Skin epidermis (tissue), 12 donors: ENCODE measurements around the gene ZFYVE27.
"Not testable (repeated sequence)": the region's sequence is repeated elsewhere in the genome, so short reads cannot be mapped to it uniquely, and the experiment has no call there.

Experiments
- H3K27ac ChIP-seq, 21 experiments: fragments of 200-600 bp; sonication (generic) in 11 of 21; one replicate each; pipeline ENCODE4 v1.5.0; 2020; ENCODE audit warnings: mild to moderate bottlenecking in 3 of 21, inconsistent platforms in 2 of 21, moderate library complexity in 2 of 21
- H3K4me3 ChIP-seq, 7 experiments: fragments of 200-600 bp; sonication (generic) in 2 of 7; one replicate each; pipeline ENCODE4 v1.5.0; 2020; ENCODE audit warnings: inconsistent platforms in 2 of 7, mild to moderate bottlenecking in 2 of 7, moderate library complexity in 1 of 7

Gene ZFYVE27, protein sequence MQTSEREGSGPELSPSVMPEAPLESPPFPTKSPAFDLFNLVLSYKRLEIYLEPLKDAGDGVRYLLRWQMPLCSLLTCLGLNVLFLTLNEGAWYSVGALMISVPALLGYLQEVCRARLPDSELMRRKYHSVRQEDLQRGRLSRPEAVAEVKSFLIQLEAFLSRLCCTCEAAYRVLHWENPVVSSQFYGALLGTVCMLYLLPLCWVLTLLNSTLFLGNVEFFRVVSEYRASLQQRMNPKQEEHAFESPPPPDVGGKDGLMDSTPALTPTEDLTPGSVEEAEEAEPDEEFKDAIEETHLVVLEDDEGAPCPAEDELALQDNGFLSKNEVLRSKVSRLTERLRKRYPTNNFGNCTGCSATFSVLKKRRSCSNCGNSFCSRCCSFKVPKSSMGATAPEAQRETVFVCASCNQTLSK

DNA sequence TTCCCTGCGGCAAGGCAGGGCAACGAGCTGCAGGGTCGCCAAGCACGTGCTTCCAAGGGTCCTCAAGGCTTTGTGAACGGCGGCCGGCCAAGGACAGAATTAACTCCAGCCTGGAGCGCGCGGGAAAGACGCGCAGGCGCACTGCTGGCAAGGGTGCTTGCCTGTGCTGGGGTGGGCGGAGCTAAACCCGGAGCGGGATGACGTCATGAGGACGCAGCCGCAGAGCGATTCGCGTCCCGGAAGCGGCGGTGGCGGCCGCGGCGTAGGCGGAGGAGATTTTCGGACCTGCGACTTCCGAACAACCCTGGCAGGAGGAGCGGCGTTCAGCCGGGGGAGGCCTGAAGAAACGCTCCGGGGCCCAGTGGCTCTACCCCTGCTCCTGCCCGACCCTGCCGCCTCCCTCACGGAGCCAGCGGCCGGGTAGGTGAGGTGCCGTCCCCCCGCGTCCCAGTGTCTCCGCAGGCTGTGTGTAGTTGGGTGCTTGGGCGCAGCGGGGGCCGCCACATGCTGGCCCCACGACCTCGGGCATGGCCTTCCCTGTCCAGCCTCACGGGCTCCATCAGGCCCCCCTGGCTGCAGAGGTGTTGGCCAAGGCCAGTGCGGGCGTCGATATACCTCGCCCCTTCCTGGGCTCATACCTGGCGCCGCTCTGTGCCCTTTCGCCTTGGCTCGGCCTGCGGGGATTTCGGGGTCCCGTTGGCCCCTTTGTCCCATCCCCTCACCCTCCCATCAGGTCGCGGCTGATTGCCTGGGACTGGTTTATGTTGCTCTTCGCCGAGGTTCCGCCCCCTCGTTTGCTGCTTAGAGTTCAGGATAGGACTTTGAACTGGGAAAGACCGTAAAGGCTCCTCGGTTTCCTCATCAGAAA lies at the start of gene ZFYVE27:
Gene ZFYVE27 (plus strand): TSS at position 227 of the 868 bp plus-strand sequence. CDS start 1,350 bp downstream, outside the sequence.
- H3K4me3 ChIP-seq, result peak within 1 kb of the TSS; percentile 72 to 99 (median 97)
- H3K27ac ChIP-seq, result peak within 1 kb of the TSS; percentile 86 to 98 (median 96)

DNA sequence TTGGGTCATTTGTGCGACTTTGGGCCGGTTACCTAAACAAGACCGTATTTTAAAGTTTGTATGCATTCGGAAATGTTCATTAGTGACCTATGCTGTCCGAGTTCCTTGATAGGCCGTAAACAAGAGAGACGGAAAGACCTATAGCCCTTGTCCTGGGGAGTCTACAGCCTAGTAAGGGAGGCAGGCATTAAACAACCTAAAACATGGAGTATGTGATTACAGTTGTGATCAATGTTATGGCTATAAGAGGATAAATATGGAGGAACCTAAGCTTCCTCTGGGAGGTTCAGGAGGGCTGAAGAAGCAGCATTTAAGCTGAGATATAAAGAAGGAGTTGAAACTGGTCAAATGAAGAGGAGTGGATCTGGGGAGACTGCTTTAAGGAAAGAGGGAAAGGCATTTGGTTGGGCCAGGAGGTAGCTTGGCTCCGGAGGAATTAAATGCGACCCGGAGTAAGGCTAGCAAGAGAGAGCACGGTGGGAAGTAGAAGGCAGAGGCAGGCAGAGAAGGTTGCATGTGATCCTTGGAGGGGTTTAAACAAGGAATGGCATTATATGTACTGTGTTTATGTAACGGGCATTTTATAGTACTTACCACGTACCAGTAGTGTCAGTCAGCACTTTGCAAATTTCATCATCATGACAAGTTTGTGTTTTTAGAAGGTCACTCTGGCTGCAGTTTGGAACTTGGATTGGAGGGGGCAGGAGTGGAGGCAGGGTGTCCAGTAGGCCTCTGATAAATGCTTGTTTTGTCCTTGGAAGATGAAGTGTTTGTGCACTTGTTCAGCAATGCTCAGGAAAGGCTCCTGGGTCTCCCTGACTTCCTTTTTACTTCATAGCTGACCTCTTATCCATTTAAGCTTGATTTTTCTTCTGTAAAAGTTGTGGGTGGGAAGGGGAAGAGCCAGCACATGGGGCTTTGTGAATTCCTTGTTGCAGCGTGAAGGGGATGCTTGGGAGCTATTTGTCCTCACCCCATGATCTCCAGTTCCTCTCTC lies 48.8 kb upstream of the ZFYVE27 start:
- Histone ChIP-seq H3K4me3 (peak overlapping the region; percentile 46 to 82 (median 67)), H3K27ac (peak overlapping the region in 20 of 21 experiments; percentile 61 to 97 (median 83))

DNA sequence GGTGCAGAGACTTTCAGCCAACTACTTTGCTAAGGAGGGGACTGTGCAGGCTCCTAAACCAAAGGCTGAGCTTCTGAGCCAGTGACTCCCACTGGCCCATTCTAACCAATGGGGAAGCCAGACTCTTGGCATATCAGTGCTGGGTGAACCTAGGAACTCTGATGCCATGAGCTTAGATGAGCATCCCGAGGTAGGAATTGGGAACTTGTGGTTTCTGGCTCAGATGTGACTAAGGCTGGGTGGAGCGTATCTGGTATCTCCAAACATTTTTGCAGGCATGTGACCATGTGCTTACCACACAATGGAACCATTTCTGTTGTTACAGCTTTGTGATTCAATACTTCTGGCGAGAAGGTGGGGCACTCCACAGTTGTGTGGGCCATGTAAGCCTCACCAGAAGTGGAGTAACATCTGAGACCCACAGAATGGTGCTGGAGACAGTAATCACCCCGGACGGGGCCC lies 47.3 kb upstream of the ZFYVE27 start:
- H3K27ac ChIP-seq, result peak overlapping the region in 20 of 21 experiments; percentile 8 to 97 (median 83)

DNA sequence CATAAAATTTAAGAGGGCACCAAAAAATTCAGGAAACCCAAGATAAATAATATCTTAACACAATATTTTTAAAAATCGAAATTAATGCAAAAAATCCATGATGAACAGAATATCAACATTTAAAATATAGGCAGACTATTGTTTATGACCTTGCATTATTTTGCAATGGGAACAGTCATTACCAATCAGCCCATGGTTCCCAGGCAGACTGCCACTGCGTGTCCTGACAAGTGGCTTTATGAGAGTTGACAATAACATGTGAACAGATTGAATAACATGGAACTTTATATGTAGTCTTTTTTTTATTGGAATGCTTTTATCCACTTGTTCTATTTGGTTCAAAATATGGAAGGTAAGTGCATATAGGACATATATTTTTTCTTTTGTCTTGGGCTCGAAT lies 46.8 kb upstream of the ZFYVE27 start:
- no peak overlapping the region for H3K4me3 ChIP-seq
- peak overlapping the region in 20 of 21 experiments; percentile 8 to 97 (median 83) for H3K27ac ChIP-seq

More for the DNA sequence above, 47.3 kb upstream of the ZFYVE27 start:
- H3K4me3 ChIP-seq, result no peak overlapping the region

DNA sequence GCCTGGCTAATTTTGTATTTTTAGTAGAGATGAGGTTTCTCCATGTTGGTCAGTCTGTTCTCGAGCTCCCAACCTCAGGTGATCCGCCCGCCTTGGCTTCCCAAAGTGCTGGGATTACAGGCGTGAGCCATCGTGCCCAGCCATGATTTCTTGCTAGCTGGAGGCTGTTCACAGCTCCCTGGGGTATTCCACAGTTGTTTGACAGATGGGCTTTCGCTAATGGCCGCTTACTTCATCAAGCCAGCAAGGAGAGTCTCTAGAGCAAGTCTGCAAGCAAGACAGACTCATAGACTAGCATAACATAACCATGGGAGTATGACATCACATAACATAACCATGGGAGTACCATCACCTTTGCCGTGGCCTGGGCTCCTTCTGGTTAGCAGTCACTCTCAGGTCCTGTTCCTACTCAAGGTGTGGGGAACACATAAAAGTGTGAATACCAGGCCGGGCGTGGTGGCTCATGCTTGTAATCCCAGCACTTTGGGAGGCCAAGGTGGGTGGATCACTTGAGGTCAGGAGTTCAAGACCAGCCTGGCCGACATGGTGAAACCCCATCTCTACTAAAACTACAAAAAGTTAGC lies 38.8 kb upstream of the ZFYVE27 start:
- not testable (repeated sequence) for H3K4me3 ChIP-seq, H3K27ac ChIP-seq

DNA sequence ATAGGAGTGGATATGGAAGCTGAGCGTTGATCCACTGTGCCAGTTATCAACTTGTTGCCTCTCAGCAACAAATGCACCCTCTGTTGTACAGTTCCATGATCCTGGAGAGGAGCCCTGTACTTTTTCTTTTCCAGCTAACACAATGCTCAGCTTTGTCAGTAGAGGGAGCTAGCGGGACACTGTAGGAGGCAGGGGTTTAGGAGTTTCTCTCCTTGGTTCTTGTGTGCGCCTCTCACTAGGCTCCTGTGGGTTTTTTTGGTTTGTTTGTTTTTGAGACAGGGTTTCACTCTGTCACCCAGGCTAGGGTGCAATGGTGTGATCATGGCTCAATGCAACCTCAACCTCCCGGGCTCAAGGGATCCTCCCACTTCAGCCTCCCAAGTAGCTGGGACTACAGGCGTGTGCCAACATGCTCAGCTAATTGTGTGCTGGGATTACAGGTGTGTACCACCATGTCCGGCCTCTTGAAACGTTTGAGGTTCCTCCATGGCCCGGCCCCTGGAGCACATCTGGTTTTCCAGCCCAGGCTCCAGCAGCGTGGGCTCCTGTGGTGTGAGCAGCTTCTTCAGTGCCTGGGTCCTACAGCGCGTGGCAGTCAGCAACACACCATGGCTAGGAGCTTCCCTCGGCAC lies 35.4 kb upstream of the ZFYVE27 start:
- H3K4me3 ChIP-seq, result no peak overlapping the region

DNA sequence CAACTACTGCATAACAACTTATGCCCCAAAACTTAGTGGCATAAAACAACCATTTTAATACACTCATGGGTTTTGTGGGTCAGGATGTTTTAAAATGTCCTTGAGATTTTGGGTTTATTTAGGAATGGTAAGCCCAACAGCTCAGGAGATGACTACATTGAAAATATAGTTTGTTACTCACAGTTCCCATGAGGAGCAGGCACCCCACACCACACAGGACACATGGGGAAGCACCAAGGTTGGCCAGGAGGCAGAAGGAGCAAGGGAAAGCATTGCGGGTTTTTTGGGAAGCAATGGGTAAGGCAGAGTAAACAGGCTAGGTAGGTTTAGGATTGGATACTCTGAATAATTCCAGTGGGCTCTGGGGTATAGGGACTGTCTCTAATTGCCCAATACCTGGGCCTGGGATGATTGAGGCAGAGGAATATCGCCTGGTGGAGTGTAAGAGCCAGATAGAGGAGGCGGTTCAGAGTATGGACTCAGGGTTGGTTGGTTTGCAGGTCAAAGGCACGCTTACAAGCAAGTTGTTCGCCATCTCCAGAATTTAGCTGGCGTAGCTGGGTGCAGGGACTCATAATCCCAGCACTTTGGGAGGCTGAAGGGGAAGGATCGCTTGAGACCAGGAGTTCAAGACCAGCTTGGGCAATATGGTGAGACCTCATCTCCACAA lies 33.4 kb upstream of the ZFYVE27 start:
- Histone ChIP-seq H3K27ac (no peak overlapping the region), H3K4me3 (no peak overlapping the region)

More for the DNA sequence above, 35.4 kb upstream of the ZFYVE27 start:
- H3K27ac ChIP-seq, result no peak overlapping the region

DNA sequence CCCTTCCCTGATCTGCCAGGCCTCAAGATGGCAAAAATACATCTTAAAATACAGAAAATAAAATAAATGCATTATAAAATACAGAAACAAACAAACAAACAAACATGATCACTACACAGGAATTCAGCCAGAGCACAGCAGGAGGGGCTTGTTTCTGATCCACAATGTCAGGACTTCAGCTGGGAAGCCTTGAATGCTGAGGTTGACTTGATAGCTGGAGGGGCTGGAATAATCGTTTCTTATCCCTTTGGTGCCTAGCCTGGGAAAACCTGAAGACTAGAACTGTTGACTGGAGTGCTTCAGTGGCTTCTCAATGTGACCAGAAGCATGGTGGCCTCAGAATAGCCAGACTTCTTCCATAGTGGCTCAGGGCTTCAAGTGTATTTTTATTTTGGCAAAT lies 32.6 kb upstream of the ZFYVE27 start:
- Histone ChIP-seq H3K4me3 (no peak overlapping the region), H3K27ac (no peak overlapping the region)

DNA sequence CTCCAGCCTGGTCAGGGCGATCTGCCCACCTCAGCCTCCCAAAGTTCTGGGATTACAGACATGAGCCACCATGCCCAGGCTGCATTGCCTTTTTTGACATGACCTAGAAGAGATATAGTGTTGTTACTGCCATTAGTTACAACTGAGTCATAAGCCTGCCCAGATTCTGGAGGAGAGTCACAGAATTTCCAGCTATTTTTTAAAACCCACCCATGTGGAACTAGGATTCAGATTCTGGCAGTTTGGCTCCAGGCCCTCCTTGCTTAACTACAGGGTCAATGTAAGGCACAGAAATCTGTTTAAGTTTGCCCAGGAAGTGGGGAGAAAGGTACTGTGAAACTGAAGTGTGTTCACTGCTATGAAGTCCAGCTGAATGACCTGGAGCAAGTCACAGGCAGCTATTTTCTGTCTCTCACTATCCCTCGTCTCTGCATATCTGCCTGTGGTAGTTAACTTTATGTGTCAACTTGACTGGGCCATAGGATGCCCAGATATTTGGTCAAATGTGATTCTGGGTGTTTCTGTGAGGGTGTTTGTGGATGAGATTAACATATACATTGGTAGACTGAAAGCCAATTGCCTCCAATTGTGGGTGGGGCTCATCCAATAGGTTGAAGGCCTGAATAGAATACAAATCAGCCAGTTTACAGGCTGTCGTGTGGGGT lies 31.8 kb upstream of the ZFYVE27 start:
- no peak overlapping the region for H3K4me3 ChIP-seq
- H3K27ac ChIP-seq, result no peak overlapping the region

DNA sequence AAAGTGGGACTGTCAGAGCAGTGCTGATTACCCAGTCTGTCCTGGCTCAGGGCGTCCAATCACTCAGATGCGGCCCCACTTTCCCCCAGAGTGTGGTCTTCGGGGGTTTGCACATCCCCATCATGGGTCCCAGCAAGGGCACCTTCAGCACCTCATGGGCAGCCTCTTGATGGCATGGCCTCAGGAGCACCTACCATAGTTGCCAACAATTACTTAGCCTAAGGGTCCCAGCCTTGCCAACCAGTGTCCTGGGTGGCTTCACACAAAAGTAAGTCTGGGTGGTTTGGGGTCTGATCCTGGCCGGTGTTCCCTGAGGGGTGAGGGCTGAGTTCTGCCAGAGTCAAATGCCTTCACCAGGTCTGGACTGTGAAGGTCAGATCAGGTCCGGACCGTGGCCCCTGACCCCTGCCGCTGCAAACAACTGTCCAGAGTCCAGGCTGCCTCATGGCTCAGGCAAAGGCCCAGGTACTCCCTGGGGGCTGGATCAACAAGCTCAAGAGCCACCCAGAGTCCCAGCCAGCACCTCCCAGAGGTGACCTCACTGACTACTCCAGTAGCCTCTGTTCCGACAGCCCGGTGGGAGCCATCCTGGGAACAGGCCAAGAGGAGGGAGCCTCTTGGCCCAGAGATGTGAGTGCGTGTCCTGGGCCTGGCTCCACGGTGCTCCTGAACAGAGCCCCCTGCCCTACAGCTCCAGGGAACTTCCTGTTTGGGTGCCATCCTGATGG lies 29.6 kb upstream of the ZFYVE27 start:
- H3K4me3 ChIP-seq, result no peak overlapping the region
- H3K27ac ChIP-seq, result no peak overlapping the region

DNA sequence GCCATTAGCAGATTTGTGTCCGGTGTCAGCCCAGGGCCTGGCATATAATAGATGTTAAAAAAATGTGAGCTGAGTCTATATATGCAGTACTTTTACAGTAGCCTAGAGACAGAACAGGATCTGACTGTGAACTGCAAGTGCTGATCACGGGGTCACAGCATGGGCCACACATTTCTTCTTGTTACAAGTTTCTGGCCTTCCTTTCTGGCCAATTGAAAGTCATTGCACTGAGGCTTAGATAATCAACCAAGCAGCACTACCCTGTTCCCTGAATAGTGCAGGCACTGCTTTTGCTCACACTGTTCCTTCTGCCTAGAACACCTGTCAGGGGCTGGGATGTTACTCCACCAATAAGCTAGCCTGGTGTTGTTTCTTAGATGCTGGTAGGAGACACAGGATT lies 28.8 kb upstream of the ZFYVE27 start:
- Histone ChIP-seq H3K4me3 (no peak overlapping the region), H3K27ac (no peak overlapping the region)

DNA sequence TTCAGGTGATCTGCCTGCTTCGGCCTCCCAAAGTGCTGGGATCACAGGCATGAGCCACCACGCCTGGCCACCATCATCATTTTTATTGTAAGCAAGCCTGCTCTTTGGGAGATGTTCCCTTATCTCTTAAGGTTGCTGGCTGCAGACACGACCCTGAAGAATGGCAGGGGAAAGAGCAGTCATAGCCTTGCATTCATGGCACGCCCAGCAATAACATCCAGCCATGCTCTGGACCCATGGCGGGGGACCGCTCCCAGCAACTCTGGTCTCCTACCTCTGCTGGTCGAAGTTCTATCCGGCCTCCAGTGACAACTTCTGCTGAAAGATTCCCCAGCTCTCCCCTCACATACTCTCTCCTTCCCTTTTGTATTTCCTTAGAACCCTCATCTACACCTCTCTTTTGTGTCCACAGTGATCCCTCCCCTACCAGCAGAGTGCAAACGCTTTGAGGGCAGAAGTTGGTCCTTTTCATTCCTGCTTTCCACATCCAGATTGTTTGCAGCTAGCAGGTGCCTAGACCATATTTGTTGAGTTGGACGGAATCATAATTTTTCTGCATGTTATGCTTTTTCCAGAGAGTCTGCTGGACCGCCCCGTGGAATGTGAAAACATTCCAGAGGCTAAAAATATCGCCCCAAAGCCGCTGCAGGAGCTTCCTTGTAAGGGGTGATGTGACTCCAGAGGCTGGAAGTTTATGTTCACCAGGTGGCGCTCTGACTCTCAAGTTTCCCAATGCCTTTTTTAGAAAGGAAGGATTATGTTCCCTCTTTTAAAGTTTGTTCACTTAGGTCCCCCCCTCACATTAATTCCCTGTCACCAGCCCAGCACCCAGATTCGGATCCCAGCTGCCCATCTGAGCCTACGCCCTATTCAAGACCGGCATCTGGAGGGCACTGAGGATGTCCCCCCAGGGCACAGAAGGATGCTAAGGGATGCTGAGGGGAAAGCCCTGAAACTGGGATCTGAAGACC lies 27.7 kb upstream of the ZFYVE27 start:
- no peak overlapping the region for H3K4me3 ChIP-seq
- no peak overlapping the region for H3K27ac ChIP-seq

DNA sequence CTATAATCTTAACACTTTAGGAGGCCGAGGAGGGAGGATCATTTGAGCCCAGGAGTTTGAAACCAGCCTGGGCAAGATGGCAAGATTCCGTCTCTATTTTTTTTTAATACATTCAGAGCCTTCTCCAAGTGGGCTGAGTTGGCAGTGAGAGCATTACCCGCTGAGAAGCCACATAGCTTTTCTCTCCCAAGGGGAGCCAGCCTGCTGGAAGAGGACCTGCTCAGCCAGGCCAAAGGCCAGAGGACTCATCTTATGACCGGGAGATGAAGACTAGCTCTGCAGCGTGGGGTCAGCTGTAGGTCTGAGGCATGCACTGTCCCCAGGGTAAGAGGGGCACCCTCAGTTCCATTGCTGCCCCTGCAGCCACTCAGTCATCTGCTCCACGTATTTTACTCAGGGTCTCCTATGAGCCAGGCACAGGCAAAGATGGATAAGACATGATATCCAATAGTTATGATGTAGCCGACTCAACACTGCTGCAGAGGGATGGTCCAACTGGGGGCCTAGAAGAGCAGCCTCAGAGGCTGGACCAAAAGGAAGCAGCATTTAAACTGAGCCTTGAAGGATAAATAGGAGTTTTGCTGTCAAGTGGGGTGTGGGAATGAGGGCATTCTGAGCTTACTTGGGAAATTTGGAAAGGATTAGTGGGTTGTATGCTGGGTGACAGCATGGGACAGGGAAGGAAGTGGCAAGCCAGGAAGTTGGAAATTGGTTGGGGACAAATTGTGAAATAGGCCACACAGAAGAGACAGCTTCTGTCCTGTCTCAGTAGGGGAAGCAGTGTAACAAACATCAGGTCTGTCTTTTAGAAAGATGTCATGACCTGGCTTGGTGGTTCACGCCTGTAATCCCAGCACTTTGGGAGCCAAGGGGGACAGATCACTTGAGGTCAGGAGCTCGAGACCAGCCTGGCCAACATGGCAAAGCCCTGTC lies 25.0 kb upstream of the ZFYVE27 start:
- H3K4me3 ChIP-seq, result no peak overlapping the region
- peak overlapping the region in 6 of 21 experiments; percentile 17 to 94 (median 88) for H3K27ac ChIP-seq

DNA sequence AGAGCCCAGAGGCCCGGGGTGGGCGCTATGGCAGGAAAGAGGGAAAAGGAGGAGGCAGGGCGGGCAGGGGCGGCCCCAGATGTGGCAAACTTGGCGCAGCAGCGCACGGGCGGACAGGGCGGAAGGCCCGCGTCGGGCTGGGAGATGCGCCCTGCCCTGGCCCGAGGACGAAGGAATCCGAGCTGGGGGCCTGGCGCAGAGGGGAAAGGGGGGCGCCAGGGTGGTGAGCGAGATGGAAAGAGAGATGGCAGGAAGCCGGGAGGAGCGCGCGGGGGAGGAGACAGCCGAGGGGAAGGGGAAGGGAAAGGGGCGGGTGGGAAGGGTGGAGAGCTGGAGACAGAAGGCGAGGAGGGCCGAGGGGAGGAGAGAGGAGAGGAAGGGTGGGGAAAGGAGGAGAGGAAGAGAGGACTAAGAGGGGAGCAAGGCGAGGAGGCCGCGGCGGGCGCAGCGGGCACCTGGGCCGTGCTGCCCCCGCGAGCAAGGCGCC lies 23.5 kb upstream of the ZFYVE27 start, which contains the start of gene MARVELD1:
Gene MARVELD1 (plus strand): TSS at position 392 of the 487 bp plus-strand sequence. CDS start 147 bp downstream, outside the sequence.
- H3K4me3 ChIP-seq, result peak within 1 kb of the TSS; percentile 47 to 79 (median 56)
- H3K27ac ChIP-seq, result peak within 1 kb of the TSS; percentile 67 to 97 (median 93)
